Heart left ventricle (tissue), 16 donors: ENCODE data around the gene BCL2L13. TPM values are rescaled to one million over a fixed set of nuclear protein-coding genes. Genes with fewer than 3 reads are reported as not detected.

Experiments
- ATAC-seq, 4 donors: fragments of 200-7000 bp; cut with Tn5 transposase; one replicate each; pipeline ENCODE4 v1.9.1; 2020 to 2022; ENCODE audit warnings: moderate library complexity in 4 of 4, mild to moderate bottlenecking in 3 of 4, moderate number of reproducible peaks in 1 of 4
- DNase-seq, 5 donors: peaks; one replicate each; pipeline ENCODE4 v3.0.0-alpha.2; 2020
- H3K27ac ChIP-seq, 12 donors: fragments of 200-600 bp; sonication (generic) in 4 of 12; one replicate each; pipeline versions ENCODE4 v1.5.0 to v1.8.0; 2016 to 2022; ENCODE audit warnings: mild to moderate bottlenecking in 2 of 12
- H3K27me3 ChIP-seq, 9 donors: fragments of 200-600 bp; sonication (generic) in 2 of 9; one replicate each; pipeline versions ENCODE4 v1.5.1 to v1.8.0; 2016 to 2022; ENCODE audit warnings: mild to moderate bottlenecking in 3 of 9
- H3K36me3 ChIP-seq, 9 donors: fragments of 200-600 bp; sonication (generic) in 2 of 9; one replicate each; pipeline versions ENCODE4 v1.5.0 to v1.8.0; 2018 to 2022; ENCODE audit warnings: mild to moderate bottlenecking in 2 of 9
- H3K4me1 ChIP-seq, 12 donors: fragments of 200-600 bp; sonication (generic) in 4 of 12; one replicate each; pipeline versions ENCODE4 v1.5.0 to v1.8.0; 2016 to 2022; ENCODE audit warnings: mild to moderate bottlenecking in 3 of 12
- H3K4me3 ChIP-seq, 12 donors: fragments of 200-600 bp; sonication (generic) in 4 of 12; one replicate each; pipeline versions ENCODE4 v1.5.0 to v1.8.0; 2017 to 2022; ENCODE audit warnings: mild to moderate bottlenecking in 9 of 12, moderate library complexity in 4 of 12
- H3K9me3 ChIP-seq, 12 donors: fragments of 200-600 bp; sonication (generic) in 4 of 12; one replicate each; pipeline versions ENCODE4 v1.5.0 to v1.8.0; 2016 to 2022; ENCODE audit warnings: mild to moderate bottlenecking in 1 of 12
- POLR2A ChIP-seq, 2 donors: fragments of 450-650 bp; IDR thresholded peaks; one replicate each; pipeline ENCODE4 v1.6.1; 2017; ENCODE audit warnings: antibody characterized with exemption in 2 of 2, mild to moderate bottlenecking in 2 of 2, moderate library complexity in 2 of 2
- WGBS, 4 donors: extraction: QIAGEN DNeasy Blood & Tissue Kit in 2 of 4; methylation state at CpG; one replicate each; pipeline versions ENCODE4 v1.1.5 to v1.1.7; 2013 to 2018; 5-methylcytosine and 5-hydroxymethylcytosine counted together
- intact Hi-C, 10 donors: fragments of 100-400 bp; cut with DNase I; formaldehyde crosslinking; loops; one replicate each; pipeline versions ENCODE4 v1.11.1 to v1.14.2; 2022
- long read RNA-seq, 3 donors: library from polyadenylated mRNA; unstranded; transcript quantifications; one replicate each; pipeline ENCODE4 v2.0.0, GENCODE V29; 2020 to 2021
- polyA plus RNA-seq, 2 donors: library from polyadenylated mRNA; stranded (reverse); fragments of 200-250 nt; gene quantifications; one replicate each; pipeline ENCODE4 v1.2.3, GENCODE V29; 2013
- total RNA-seq, 9 donors: library from RNA; depleted of rRNA in 2 of 9; stranded (reverse); fragments of >200 nt in 2 of 9; fragmentation: NEBNext Ultra II Directional in 3 of 9; extraction: Animal tissue kit (Norgen Biotek cat#: 25700) in 3 of 9; gene quantifications; one replicate each; pipeline versions ENCODE4 v1.1.0 to v1.2.4, GENCODE V29; 2016 to 2023
- TF ChIP-seq, protein P1 (sequence below), 12 donors: fragments of 200-600 bp; sonication (generic) in 4 of 12; IDR thresholded peaks; one replicate each; pipeline versions ENCODE4 v1.5.0 to v1.8.0; 2018 to 2022; ENCODE audit warnings: antibody characterized with exemption in 12 of 12, mild to moderate bottlenecking in 5 of 12
- donor health status: ischemic (EF 13 %, LVEDD 7.1; RV severe dilation, severe dysfunction).
- donor health status: healthy with polysubstance abuse.
- donor health status: DM: no; HTN: yes; CAD: no.
- donor health status: DM: no; HTN: no; CAD: no.
- donor health status: ischemic (EF 25% LVEDD 6.9; RV normal size, moderate dysfunction).
- donor health status: ischemic (EF 25% LVEDD 5.7; RV mildly dilated, moderate dysfunction).
- donor health status: healthy.
- donor health status: DM: yes; HTN: yes; CAD: no.
- donor health status: ischemic (EF 35%, LVEDD 5.7; RV mildly dilated, moderate dysfunction).
- donor health status: nonischemic (EF 11% LVEDD 7.7; RV severe dilation, severe dysfunction).
- donor health status: DM: yes; HTN: yes; CAD: no.
- donor health status: PGD.
- donor health status: ischemic (EF 29% LVEDD 5.4; RV normal size, mild dysfunction).
- donor health status: nonischemic (EF 23%, LVEDD 6.1; RV moderate dilation, normal function).

The BCL2L13 gene, protein sequence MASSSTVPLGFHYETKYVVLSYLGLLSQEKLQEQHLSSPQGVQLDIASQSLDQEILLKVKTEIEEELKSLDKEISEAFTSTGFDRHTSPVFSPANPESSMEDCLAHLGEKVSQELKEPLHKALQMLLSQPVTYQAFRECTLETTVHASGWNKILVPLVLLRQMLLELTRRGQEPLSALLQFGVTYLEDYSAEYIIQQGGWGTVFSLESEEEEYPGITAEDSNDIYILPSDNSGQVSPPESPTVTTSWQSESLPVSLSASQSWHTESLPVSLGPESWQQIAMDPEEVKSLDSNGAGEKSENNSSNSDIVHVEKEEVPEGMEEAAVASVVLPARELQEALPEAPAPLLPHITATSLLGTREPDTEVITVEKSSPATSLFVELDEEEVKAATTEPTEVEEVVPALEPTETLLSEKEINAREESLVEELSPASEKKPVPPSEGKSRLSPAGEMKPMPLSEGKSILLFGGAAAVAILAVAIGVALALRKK
- total RNA-seq (100 to 1,000 TPM in 2 of 9 donors, 10 to 100 TPM in 7; 81.9 to 187 (median 89.7) TPM), polyA plus RNA-seq (10 to 100 TPM; 46.3 to 73.5 TPM)
- long read RNA-seq, donor 1, full-length matches to known transcripts = 44 of 82 reads
- long read RNA-seq, donor 1, partial matches to known transcripts = 31 of 82 reads
- long read RNA-seq, donor 1, other reads (novel, unspliced or antisense) = 7 of 82 reads
- long read RNA-seq, donor 2, full-length matches to known transcripts = 415 of 548 reads
- long read RNA-seq, donor 2, partial matches to known transcripts = 64 of 548 reads
- long read RNA-seq, donor 2, other reads (novel, unspliced or antisense) = 69 of 548 reads
- long read RNA-seq, donor 3, full-length matches to known transcripts = 53 of 99 reads
- long read RNA-seq, donor 3, partial matches to known transcripts = 28 of 99 reads
- long read RNA-seq, donor 3, other reads (novel, unspliced or antisense) = 18 of 99 reads

DNA sequence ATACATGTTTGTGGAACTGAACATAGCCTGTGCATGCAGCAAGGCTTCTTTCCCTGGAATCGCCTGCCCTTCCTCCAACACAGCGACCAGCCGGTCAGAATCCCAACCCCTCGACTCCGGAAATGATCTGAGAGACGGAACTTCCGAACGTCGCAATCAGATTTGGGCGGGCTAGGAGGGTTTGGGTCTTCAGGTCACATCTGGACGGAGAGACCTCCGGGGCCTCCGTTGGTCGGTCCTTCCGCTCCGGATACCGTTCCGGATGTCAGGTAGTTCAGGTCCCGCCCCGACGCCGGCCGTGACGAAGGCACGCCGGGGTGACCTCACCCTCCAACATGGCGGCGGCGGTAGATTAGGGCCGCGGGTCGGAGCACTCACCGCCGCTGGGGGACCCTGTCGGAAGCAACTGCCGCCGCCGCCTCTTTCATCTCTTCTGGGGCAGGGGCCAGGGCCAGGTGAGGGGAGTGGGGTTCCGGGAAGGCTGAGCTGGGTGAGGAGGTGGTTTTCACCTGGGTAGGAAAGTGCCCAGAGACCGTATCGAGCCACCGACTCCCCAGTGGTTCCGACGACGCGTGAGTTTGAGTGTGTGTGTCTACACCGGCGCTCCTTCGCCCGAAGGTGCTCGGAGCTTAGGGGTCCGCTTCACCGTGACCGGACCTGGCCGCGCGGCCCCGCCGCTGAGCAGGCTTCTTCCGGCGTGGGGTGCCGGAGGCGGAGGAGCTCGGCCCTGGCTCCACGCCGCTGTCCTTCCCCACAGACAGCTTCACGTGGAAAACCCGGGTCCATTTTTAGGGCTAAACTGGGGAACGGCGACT lies at the start of gene BCL2L13:
Gene BCL2L13, plus strand, starts transcription at position 326 of the 815 bp plus-strand sequence. CDS start 16,955 bp downstream, outside the sequence.
- H3K36me3 ChIP-seq = peaks cover 0 to 7% (median 0%) of the 10 kb centered on the region in 9 donors
- TF ChIP-seq, protein P1, sequence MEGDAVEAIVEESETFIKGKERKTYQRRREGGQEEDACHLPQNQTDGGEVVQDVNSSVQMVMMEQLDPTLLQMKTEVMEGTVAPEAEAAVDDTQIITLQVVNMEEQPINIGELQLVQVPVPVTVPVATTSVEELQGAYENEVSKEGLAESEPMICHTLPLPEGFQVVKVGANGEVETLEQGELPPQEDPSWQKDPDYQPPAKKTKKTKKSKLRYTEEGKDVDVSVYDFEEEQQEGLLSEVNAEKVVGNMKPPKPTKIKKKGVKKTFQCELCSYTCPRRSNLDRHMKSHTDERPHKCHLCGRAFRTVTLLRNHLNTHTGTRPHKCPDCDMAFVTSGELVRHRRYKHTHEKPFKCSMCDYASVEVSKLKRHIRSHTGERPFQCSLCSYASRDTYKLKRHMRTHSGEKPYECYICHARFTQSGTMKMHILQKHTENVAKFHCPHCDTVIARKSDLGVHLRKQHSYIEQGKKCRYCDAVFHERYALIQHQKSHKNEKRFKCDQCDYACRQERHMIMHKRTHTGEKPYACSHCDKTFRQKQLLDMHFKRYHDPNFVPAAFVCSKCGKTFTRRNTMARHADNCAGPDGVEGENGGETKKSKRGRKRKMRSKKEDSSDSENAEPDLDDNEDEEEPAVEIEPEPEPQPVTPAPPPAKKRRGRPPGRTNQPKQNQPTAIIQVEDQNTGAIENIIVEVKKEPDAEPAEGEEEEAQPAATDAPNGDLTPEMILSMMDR (IDR thresholded peaks at IDR 0.05) = peak in 3 of 12 donors; percentile 4 to 19 (median 10)
- TF ChIP-seq POLR2A (IDR thresholded peaks at IDR 0.05) = peak; percentile 93 to 95
- H3K4me1 ChIP-seq = peaks cover 0 to 26% (median 15%) of the 10 kb centered on the region in 12 donors
- H3K4me3 ChIP-seq = peak within 1 kb of the TSS; percentile 66 to 97 (median 84)
- WGBS, 4 donors = 0 to 1% (median 0%) methylated on average over 23 to 70 of the region's 70 CpGs
- ATAC-seq (peak; percentile 95 to 98 (median 98)), DNase-seq (peak; percentile 92 to 96 (median 95))
- H3K9me3 ChIP-seq = peaks cover 0 to 5% (median 0%) of the 10 kb centered on the region in 12 donors
- H3K27me3 ChIP-seq = no peaks in the 10 kb centered on the region
- peak within 1 kb of the TSS; percentile 96 to 99 (median 98) for H3K27ac ChIP-seq
- intact Hi-C loops = loop anchor here in 5 of 10 donors (1.0 to 10.0 kb wide), 6 partner anchors 10 to 76 kb away; partner anchors contain the start of genes SLC25A18 (in 2 of the 5) and ATP6V1E1 (in 1 of the 5)

DNA sequence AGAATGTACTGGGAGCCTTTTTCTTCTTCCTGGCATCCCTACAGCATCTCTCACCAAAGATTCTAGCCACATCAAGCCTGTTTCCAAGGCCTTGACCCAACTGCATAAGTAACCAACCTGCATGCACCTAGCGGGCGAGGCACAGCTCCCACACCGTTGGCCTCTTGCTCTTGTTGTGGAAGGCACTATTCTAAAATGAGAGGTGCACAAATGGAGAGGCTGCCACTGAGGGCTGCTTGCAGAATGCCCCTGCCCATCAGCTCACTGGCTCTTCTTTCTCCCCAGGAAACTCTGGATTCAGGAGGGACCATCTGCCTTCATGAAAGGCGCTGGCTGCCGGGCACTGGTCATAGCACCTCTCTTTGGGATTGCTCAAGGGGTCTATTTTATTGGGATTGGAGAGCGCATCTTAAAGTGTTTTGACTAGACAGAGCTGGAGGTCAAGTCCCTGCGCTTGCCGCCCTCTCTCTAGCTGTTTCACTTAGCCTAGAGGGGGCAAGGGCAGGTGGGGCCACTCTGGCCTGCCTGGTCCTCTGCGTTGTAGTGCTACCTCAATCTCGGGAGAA lies 48.7 kb upstream of the BCL2L13 start:
- ATAC-seq (peak in 1 of 4 donors; percentile 18), DNase-seq (no peak)
- peaks cover 3 to 60% (median 48%) of the 10 kb centered on the region in 9 donors for H3K36me3 ChIP-seq
- no peaks in the 10 kb centered on the region for H3K27me3 ChIP-seq
- WGBS, 4 donors = 93 to 96% (median 94%) methylated on average over 10 of the region's 10 CpGs
- peaks cover 0 to 9% (median 0%) of the 10 kb centered on the region in 12 donors for H3K4me1 ChIP-seq
- H3K4me3 ChIP-seq = no peak overlapping the region
- no peak overlapping the region for H3K27ac ChIP-seq
- H3K9me3 ChIP-seq = no peaks in the 10 kb centered on the region
- TF ChIP-seq POLR2A (IDR thresholded peaks at IDR 0.05) = no peak
- TF ChIP-seq, protein P1 (IDR thresholded peaks at IDR 0.05) = no peak
- intact Hi-C loops = no loop called here

DNA sequence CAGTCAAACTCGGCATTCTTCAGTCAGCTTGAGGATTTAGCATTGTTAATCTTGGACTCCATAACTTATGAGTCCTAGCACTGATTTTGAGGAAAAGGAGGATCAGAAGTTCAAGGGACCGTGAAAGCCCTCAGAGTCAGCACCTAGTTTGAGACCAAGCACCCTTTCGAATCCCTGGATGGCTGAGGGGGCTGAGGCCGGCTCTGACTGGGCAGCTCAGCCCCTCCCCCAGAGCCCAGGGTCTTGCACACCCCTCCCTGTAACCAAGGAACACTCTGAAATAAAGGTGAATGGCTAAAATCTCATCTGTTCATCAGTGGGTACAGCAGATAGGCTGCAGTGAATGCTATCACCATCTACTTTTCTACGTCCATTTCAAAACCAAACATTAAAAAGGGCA lies 48.0 kb upstream of the BCL2L13 start:
- ATAC-seq = no peak
- no peak overlapping the region for H3K27ac ChIP-seq
- no peak for TF ChIP-seq POLR2A (IDR thresholded peaks at IDR 0.05)
- TF ChIP-seq, protein P1 (IDR thresholded peaks at IDR 0.05) = no peak
- no peaks in the 10 kb centered on the region for H3K27me3 ChIP-seq
- intact Hi-C loops = no loop called here
- H3K9me3 ChIP-seq = no peaks in the 10 kb centered on the region
- no peak for DNase-seq
- H3K36me3 ChIP-seq = peaks cover 3 to 67% (median 55%) of the 10 kb centered on the region in 9 donors
- 89 to 91% (median 90%) methylated on average over 5 of the region's 5 CpGs for WGBS, 4 donors
- peaks cover 0 to 9% (median 0%) of the 10 kb centered on the region in 12 donors for H3K4me1 ChIP-seq
- no peak overlapping the region for H3K4me3 ChIP-seq
